Prostate gland (tissue), 2 donors: ENCODE measurements around the gene SLIT1.

Source experiments
- CTCF ChIP-seq, 4 experiments: fragments of 200-600 bp in 2 of 4; fragments of 450-650 bp in 2 of 4; sonication (generic) in 2 of 4; IDR thresholded peaks; 1 replicate in 3 of 4; 2 replicates in 1 of 4; pipeline ENCODE4 v1.5.1; 2016 to 2019; ENCODE audit warnings: antibody characterized with exemption in 4 of 4, mild to moderate bottlenecking in 2 of 4, moderate library complexity in 2 of 4
- POLR2AphosphoS5 ChIP-seq: sonication (generic); formaldehyde crosslinking; IDR thresholded peaks from one replicate; pipeline ENCODE4 v1.6.1; 2017; ENCODE audit warnings: antibody characterized with exemption

GRCh38 chr10:97065128-97065527 lies 120.6 kb downstream of the SLIT1 start:
- TF ChIP-seq CTCF (IDR thresholded peaks at IDR 0.05) (no peak), POLR2AphosphoS5 (no peak)
